Activated CD4-positive, CD25-positive, alpha-beta regulatory T cell (primary cell): ENCODE measurements around the gene HOPX.
"Not testable (repeated sequence)": the region's sequence is repeated elsewhere in the genome, so short reads cannot be mapped to it uniquely, and the experiment has no call there.

Source experiments
- DNase-seq, 4 experiments: peaks; one replicate each; lab custom pipeline; 2025; lab: John Stamatoyannopoulos, UW

HOPX gene

DNA sequence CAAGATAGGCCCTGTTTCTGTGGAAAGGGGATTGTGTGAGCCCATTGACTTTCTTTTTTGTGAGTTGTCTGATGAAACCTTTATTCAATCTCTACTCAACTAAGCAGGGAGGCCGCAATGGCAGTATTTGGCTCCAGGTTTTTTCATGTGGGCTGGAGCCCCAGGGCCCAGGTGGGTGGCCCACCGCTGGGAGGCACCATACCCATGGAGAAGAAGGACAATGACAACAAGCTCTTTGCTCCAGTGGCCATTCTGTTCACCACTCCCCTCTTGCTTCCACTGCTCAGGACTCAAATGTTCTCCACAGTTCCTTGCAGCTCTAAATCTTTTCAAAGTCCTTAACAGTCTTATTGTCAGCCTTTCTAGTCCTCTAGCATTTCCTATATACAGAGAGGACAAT, 54.1 kb downstream of the HOPX start:
- DNase-seq: no peak

DNA sequence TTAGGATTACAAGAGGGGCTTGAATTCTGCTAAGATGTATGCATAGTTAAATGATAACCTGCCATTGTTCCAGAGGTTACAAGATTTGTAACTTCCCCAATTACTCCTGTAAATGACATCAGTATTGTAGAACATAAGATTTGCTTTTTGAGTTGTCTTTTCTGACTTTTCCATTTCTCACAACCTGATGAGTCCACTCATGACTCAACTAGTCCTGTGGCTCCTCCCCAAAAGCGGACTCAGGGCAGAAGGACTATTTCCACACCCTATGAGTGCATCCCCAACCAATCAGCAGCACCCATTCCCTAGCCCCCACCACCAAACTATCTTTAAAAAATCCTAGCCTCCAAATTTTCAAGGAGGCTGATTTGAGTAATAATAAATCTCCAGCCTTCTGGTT, 54.7 kb downstream of the HOPX start:
- no peak for DNase-seq

DNA sequence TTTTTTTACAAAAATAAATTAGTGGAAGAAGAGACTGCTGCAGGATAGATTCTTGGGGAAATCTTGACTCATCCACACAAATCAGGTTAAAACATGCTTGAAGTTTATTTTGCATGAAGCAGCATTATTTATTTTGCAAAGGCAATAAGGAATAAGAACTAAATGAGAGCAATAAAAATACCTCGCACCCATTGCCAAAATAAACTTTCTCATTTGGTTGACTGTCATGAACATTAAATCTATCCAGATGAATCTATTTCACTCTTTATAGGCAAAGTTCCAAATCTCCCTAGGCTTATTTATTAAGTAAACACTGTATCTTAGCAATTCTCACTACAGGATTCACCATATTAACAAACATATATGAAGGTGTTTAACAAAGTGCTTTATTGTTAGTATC, 58.9 kb downstream of the HOPX start:
- no peak for DNase-seq

DNA sequence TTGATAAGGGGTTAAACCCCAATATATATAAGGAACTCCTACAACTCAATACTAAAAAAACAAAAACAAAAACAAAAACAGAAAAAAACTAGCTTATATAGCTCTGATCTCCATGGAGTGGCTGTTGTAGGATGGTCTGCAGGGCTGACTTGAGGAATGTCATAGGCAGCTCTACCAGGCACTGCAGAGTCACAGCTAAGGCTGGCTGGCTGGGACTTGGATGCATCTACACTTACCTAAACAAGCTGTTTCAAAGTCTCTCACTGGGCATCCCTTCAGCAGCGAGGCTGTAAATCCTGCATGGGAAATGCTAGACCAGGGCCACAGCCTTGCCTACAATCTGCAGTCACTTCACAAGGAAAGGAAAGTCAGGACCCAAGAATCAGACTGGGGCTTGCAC, 61.3 kb downstream of the HOPX start:
- no peak for DNase-seq

DNA sequence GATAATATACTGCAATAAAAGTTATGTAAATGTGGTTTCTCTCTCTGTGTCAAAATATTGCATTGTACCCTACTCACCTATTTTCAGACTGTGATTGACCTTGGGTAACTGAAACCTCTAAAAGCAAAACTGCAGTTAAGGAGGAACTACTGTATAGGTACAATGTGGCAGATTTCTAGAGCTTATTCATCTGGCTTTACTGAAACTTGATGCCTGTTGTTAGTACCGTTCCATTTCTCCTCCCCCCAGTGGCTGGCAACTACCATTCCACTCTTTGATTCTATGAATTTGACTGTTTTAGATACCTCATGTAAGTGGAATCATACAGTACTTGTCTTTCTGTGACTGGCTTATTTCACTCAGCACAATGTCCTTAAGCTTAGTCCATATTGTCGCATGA, 61.9 kb downstream of the HOPX start:
- DNase-seq: no peak

DNA sequence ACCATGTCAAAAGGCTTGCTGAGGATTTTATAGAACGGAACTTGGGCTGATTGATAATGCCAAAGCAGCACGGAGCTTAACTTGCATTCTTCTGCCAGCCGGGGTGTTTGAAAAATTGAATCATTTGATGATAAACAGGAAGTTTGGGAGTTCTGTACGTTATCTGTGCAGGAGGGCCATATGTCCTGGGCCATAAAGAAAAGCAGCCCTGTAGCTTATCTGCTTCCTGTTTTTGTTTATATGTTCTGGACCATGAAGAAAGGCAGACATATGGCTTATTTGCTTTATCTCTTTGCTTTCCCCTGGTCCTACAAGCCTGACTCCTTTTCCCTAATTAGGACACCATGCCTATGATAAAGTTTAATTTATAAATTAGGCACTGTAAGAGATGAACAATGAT, 62.4 kb downstream of the HOPX start:
- DNase-seq: no peak

DNA sequence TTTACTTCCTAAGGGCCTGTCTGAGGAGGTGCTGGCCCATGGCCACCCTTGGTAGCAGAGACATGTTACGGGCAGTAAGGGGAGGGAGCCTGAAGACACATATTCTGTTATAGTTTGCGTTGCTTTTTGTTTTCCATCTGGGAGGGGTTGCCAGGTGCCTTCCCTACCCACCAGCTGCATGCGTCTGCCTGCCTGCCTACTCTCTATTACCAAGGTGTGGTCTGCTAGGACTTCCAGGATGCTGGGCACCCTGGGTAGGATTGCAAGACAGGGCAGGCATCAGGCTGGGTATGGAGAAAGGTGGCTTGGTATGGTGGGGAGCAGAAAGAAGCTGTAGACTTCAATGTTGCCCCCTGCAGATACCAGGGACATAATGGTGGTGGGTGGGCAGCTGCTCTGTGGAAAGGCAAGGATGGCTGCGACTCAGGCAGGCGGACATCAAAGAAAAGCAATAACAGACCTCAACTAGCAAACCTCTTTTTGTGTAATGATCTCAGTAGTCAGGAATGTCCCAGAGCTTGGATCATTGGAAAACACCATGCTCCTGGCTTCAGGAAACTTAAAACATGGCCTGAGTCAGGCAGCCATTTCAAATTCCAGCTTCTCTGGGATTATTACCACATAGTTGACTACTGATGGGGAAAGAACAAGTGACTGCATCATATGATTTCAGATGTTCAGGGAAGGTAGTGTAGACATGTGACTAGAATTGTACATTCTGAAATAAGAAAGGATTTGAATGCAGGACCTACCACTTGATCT, 67.8 kb downstream of the HOPX start:
- no peak for DNase-seq

DNA sequence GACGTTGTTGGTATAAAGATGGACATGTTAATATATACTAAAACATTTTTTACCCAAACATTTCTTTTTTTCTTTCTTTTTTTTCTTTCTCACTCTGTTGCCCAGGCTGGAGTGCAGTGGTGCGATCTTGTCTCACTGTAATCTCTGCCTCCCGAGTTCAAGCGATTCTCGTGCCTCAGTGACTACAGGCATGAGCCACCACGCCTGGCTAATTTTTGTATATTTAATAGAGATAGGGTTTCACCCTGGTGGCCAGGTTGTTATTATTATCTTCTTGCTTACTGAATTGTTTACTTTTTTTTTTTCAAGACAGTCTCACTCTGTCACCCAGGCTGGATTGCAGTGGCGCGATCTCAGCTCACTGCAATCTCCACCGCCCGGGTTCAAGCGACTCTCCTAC, 68.8 kb downstream of the HOPX start:
- DNase-seq: no peak

DNA sequence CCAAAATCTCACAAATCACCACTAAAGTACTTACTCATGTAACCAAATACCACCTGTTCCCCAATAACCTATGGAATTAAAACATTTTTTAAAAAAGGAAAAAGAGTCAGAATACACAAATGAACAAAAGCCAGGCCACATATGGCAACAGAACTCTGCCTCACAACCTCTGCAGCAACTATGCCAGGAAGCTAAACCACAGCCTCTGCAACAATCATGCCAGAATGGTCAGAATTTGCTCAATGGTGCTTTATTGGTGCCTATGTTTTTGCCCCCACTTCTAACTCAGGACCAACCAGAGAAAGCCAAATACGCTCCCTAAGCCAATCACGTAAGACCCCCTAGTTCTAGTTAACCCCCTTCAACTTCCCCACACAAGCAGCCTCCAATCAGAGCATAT, 69.6 kb downstream of the HOPX start:
- DNase-seq: no peak

DNA sequence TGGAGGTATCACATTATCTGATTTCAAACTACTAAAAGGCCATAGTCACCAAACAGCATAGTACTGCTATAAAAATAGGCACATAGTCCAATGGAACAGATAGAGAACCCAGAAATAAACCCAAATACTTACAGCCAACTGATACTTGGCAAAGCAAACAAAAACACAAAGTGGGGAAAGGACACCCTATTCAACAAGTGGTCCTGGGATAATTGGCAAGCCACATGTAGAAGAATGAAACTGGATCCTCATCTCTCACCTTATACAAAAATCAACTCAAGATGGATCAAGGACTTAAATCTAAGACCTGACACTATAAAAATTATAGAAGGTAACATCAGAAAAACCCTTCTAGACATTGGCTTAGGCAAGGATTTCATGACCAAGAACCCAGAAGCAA, 70.9 kb downstream of the HOPX start:
- DNase-seq: not testable (repeated sequence)

DNA sequence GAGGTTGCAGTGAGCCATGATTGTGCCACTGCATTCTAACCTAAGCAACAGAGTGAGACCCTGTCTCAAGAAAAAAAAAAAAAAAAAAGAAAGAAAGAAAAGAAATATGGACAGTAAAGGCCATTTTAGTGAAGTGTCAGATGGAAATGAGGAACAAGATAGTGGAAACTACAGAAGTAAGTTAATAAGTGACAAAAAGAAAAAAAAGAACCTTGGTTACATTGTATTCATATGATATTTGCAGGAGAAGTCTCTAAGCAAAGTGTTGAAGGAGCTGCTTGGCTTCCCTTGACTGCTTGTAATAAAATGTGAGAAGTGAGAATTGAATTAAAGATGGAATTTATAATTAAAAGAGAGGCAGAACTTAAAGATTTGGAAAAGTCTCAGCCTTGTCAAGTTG, 73.2 kb downstream of the HOPX start:
- no peak for DNase-seq

DNA sequence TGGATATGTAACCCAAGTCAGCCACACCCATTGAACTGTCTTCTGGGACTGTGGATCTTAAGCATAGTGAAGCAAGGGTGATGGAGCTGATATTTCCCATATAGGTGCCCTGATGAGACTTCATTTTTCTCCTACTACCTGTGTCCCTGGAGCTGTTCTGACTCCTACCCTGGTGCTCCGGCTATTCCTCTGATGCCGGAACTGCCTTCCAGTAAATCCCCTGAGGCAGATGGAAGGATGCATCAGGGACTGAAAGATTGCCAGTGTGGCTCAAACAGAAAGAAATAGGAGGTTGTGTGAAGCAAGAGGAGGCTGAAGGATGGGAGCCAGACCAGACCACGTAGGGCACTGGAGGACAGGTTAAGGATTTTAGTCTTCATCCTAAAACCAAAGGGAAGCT, 74.7 kb downstream of the HOPX start:
- DNase-seq: no peak

DNA sequence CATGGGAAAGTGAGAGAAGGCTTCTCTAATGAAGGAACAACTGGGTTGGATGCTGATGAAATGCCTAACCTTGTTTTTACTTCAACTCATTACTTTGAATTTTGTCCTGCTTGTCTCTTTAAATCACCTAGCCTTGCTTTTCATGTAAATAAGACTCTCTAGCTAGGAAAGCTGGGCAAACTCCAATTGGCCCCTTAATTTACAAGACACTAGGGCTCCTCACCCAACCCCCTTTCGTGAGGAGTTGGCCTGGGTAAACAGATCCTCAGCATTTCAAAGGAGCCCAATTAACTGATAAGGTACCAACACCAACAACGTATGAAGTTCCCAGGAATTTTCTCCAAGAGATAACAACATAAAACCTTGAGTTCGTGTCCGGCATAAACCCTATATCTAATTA, 75.6 kb downstream of the HOPX start:
- not testable (repeated sequence) for DNase-seq

DNA sequence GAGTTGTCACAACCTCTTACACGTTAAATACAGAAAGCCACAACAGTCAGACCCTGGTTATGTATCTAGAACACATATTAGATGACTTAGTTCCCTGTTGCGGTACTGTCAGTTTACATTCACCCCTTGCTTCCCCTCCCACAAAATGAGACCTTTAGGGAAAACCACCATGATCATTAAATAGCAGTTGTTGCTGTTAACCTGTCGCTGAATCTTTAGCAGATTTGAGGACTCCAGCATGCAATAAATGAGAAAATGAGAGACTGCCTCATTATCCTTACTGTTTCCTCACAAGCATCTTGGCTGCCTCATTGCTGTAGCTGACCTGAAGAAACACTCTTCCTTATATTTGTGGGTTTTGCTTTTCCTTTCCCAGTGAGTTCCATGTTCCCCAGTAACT, 77.8 kb downstream of the HOPX start:
- DNase-seq: no peak
